CD4-positive, alpha-beta T cell treated with Interleukin-6 for 4 hours (primary cell): Measurements from ENCODE around the gene TBL1X.

Experiments
- DNase-seq: peaks from one replicate; pipeline ENCODE4 v3.0.0-alpha.2; 2020; ENCODE audit warnings: mixed read lengths

The TBL1X gene

DNA sequence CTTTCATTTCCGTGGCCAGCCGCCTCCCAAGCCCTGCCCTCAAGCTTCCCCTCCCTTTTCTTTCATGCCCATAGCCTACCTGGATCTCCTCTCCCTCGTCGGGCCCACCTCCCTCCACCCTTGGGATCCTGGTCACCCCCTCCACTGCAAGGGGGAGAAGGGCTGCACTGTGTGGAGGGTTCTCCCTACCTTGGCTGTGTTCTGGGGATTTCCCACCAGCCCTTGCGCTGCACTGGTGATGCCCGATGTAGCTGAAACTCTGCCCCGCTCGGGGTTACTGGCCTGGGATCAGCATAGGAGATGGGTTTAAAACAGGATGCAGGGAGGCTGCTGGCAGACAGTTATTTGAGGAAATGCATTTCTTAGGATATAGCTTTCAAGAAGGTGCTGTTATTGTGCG is 128.9 kb downstream of the TBL1X start:
- no peak for DNase-seq

DNA sequence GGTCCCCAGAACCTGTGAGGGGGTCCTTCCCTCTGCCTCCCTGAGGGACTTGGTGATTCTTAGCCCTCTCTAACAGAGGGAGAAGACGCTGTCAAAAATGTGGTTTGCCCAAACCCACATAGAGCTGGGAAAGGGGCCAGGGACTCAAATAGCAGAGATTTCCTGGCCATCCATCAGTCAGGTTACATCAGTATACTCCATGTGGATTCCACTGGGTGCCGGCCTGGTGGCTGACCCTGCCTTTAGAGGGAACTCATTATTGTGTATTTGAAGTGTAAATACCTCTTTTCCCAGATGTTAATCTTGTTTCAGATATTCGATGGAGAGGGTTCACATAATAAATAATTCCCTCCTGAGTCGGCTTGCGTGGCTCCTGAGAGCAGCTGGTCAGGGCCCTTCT is 130.3 kb downstream of the TBL1X start:
- no peak for DNase-seq

DNA sequence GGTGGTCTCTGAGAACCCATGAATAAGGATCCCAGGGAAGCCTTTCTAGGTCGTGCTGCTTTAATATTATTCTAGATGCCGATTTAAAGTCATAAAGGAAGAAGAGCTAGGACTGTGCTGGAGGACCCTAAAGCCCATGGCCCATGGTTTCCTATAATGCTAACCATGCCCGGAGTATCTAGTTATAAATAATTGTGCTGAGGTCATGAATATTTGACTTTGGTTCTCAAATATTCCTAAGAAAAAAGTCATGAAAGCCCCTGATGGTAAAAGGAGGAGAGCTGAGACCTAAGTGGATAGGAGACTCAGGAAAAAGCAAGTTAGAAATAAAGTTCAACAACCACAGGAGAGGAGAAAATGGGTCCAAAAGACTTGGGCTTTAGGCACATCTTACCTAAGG is 132.0 kb downstream of the TBL1X start:
- DNase-seq = no peak

GRCh38 chrX:9597361-9598035 is 132.6 kb downstream of the TBL1X start:
- no peak for DNase-seq

DNA sequence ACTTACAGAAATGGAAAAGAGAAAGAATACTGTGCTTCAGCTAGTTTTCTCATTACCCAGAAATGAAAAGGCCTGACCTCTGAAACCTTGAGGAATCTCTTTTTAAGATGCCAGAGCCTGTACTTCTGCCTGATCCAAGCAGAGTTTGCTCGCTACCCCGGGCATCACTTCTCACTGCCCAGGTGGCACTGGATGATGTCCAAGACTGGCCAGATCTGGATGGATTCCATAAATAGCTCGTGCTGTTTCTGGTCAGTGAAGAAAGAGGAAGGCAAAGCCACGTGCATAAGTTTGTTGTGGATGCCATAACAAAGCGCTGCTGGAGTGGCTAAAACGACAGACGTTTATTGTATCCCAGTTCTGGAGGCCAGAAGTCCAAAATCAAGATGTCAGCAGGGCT is 133.5 kb downstream of the TBL1X start:
- no peak for DNase-seq

DNA sequence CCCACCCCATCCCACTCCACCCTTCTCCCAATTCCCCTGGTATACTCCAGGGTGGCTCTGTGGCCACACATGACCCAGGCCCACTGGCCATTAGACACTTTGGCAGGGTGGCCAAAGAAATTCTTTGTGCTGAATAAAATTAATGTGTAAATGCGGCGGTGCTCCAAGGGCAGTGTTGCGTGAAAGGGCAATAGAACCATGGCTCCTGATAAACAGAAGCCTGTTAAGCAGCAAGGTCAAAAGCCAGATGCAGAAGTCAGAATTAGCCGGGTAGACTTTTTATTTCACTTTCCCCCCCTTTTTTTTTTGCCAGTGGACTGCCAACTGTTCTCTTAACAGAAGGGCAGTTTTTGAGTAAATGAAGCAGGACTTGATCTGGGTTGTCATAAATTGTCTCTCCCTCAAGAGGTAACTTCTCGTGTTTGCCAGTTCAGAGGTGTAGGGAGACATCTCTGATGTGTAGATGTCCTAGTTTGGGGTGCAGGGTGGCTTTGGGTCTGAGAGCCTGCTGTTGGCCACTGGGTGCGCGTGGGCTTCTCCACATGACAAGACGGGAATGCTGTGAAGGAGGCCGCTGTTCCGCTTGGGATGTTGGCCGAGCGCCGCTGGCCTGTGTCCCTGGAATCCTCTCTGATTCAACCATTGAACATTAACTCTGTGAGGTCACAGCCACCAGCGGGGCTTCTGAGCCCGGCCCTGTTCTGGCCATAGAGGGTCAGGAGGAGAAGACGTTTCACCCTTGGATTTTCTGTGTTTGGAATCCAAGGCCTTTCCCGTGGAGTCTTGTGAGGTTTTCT is 139.5 kb downstream of the TBL1X start:
- no peak for DNase-seq

DNA sequence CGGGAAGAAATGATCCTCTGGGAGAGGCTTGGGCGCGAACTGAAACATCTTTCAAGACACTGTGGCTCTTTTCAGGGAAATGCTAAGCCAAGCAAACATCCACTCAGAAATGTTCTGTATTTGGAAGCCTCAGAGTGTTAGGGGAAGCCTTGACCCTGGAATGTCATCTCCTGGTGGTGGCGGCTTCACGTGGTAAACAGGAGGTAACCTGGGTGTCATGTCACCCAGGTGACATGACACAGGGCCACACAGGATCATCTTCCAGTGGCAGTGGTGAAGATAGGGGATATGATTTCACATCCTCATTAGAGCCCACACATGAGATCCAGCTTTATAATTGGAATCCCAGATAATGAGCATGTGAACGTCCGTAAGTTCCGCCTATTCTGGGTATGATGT is 140.0 kb downstream of the TBL1X start:
- DNase-seq = no peak

DNA sequence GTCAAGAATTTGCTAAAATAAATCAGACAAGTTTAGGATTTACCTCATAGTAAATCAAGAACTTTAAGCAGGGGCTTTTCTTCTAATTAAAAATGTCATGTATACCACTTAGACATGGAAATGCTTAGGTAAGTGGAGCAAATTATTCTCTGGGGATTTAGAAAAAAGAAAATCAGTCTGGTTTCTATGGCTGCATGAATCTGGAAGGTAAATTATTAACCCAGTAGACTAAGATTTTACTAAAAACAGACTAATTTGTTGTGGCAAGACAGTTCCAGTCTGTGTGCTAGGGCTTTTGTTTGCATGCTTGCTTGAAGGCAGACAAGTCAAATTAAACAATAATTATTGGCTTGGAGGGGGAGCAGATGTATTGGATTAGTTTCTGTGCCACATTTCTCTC is 140.6 kb downstream of the TBL1X start:
- no peak for DNase-seq

DNA sequence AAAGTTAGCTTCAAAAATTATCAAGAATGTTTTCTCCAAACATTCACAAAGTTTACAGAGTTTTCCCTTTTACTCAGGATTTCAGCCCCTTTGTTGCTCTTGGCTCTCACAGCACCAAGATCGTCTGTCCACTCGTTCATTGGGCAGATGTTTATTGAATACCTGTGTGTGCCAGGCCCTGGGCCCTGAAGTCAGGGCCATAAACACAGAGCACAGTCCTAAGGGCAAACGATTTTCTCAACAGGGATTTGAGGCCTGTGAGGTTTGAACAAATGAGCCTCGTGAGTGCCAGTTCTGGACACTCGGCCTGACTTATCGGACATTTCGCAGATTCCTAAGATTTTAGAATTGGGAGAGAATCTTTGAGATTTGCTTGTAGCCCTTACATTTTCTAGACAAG is 142.1 kb downstream of the TBL1X start:
- no peak for DNase-seq

- DNase-seq = no peak
Measured at GRCh38 chrX:9609499-9609898, 144.6 kb downstream of the TBL1X start.

DNA sequence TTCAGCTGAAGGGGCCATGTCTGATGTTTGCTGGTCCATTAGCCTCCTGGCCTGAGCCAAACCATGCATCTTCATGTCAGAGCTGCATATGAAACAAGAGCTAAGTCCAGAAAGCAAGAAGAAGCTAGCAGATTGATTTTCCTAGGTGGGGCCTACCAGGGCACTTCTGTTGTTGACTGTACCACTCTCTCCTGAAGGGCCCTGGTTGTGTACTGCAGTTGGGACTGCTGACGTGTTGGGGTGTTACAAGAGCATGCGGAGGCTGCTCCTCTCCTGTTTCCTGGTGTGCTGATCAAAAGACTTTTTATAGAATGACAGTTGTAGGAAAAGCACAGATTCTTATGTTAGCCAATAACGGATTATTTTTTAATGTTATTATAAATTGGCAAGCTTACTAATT is 145.1 kb downstream of the TBL1X start:
- no peak for DNase-seq

- DNase-seq = no peak
Measured at GRCh38 chrX:9610771-9611392, 146.0 kb downstream of the TBL1X start.

- DNase-seq = no peak
Measured at GRCh38 chrX:9611436-9612145, 146.7 kb downstream of the TBL1X start.

DNA sequence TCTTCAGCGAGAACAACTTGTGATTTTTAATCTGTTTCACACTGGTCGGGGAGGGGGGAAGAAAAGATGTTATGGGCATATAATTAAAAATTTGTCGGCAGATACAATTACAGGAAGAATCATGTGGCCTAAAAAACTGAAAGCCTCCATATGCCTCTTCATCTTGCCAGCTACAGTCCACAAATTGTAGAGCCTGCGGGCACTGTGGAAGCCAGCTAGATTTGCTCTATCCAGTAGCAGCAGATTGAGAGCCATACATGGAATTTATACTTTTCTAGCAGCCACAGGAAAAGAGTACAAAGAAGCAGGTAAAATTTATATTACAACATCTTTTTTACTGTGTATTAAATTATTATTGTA is 147.3 kb downstream of the TBL1X start:
- DNase-seq = no peak

GRCh38 chrX:9614016-9614415 is 149.2 kb downstream of the TBL1X start:
- DNase-seq = no peak

- DNase-seq = no peak
Measured at GRCh38 chrX:9619133-9619532, 154.3 kb downstream of the TBL1X start.

DNA sequence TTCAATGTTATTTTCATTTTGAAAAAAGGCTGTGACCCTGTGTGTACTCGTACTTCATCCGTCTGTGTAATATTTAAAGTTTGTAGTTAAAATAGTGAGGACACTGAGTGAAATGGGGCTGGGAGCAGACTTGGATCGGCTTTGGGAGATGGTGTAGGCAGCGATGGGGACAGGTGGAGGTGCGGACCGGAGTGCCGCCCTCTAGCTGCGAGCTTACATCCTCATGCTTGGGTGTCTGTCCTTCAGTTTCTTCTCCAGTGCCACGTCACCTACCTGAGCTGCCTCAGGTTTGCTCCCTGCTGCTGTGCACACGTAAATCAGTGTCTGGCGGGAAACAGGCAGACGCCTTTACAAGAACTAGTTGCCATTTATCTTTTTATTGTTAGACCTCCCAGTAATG is 154.7 kb downstream of the TBL1X start:
- no peak for DNase-seq

DNA sequence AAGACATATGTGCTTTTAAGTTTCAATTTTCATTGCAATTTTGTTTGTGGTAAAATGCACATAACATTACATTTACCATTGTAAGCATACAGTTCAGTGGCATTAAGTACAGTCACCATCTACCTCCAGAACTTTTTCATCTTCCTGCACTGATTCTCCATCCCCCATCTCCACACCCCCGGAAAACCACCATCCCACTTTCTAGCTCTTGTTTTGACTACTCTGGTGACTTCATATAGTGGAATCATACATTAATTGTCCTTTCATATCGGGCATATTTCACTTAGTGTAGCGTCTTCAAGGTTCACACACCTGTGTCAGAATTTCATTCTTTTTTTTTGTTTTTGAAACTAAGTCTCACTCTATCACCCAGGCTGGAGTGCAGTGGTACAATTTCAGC is 157.3 kb downstream of the TBL1X start:
- no peak for DNase-seq

DNA sequence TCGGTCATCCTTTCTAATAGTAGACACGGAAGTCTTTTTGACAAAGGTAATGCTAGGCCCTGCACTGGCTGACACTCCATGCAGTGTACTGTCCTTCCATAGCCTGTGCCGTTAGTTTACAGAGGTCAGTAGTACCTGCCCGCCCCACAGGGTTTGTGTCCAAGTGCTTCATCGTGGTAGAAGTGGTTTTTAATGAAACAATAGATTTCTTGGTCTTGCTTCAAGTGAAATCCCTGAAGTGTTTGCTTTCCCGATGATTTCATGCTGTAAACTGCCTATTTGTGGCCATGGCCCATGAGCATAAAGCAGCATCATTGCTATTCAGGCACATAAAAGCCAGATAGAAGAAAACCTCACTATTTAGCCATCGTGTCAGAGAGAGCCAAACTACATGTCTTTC is 161.5 kb downstream of the TBL1X start:
- no peak for DNase-seq

GRCh38 chrX:9627922-9628321 is 163.1 kb downstream of the TBL1X start:
- DNase-seq = no peak

- DNase-seq = no peak
Measured at GRCh38 chrX:9628779-9629493, 164.1 kb downstream of the TBL1X start.

GRCh38 chrX:9634551-9634950 is 169.7 kb downstream of the TBL1X start:
- DNase-seq = no peak

DNA sequence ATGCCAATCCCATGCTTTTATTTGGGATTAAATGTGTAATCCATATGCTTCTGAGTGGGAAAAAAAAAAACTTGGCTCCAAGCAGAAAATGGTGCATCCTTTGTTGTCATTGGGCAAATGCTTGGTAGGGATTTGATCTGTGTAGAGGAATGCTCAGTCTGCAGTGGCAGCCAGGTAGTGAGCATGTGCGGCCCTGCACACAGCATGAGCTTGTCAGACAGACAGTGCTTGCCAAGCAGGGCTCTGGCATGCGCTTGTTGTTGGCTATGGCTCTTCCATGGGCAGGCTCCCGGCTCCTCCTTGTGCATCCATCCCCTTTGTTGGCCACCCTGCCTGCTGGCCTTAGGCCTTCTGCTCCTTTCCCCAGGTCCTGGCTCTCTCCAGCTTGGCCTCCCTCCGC is 170.5 kb downstream of the TBL1X start:
- no peak for DNase-seq
